Measurements from ENCODE around the gene RPS15. TPM values are rescaled to one million over a fixed set of nuclear protein-coding genes. Genes with fewer than 3 reads are reported as not detected.

RPS15 gene
- total and polyA plus RNA-seq, 2 of the 13 experiments (the other 11 are each of a cell fraction or from before 2014, with no cell fraction given) = 695 to 1,411 TPM

- TF ChIP-seq MEF2D (CRISPR knock-in tag; IDR thresholded peaks at IDR 0.05) = no peak
- no peak for TF ChIP-seq TRIM22 (IDR thresholded peaks at IDR 0.05)
- TF ChIP-seq HNRNPH1 (optimal IDR thresholded peaks at IDR 0.05; ENCODE audit: low read depth, low read length) = no peak
- no peak for TF ChIP-seq SNAPC5 (CRISPR knock-in tag; IDR thresholded peaks at IDR 0.05; ENCODE audit: borderline replicate concordance)
- TF ChIP-seq ZNF546 (CRISPR knock-in tag; conservative IDR thresholded peaks at IDR 0.05) = peak; percentile 81
- no peak for TF ChIP-seq RFXANK (CRISPR knock-in tag; IDR thresholded peaks at IDR 0.05)
- no peak for TF ChIP-seq ZUFSP (CRISPR knock-in tag; IDR thresholded peaks at IDR 0.05; ENCODE audit: borderline replicate concordance)
- no peak for TF ChIP-seq ZFP82 (CRISPR knock-in tag; IDR thresholded peaks at IDR 0.05; ENCODE audit: borderline replicate concordance)
- peak; percentile 62; the same call in 1 of the 2 replicates for TF ChIP-seq ZNF574 (CRISPR knock-in tag; IDR thresholded peaks at IDR 0.05)
- peak; percentile 53 for TF ChIP-seq ZNF883 (CRISPR knock-in tag; IDR thresholded peaks at IDR 0.05; ENCODE audit: not compliant biosample characterization)
- TF ChIP-seq HDAC6 (IDR thresholded peaks at IDR 0.05; ENCODE audit: low read depth, low read length) = no peak
- TF ChIP-seq TCF7L2 (IDR thresholded peaks at IDR 0.05; ENCODE audit: low read depth, low read length) = no peak
- TF ChIP-seq HNF4G (IDR thresholded peaks at IDR 0.05; ENCODE audit: borderline replicate concordance, low read depth, low read length) = peak; percentile 29; the same call in 1 of the 2 replicates
- no peak for TF ChIP-seq HNF4G (CRISPR knock-in tag; IDR thresholded peaks at IDR 0.05; ENCODE audit: borderline replicate concordance, low read depth)
- no peak for TF ChIP-seq GLI4 (CRISPR knock-in tag; IDR thresholded peaks at IDR 0.05; ENCODE audit: borderline replicate concordance)
- TF ChIP-seq ZFY (CRISPR knock-in tag; IDR thresholded peaks at IDR 0.05) = peak; percentile 80
- no peak for TF ChIP-seq ZFP36L2 (CRISPR knock-in tag; IDR thresholded peaks at IDR 0.05)
- TF ChIP-seq KLF6 (CRISPR knock-in tag; IDR thresholded peaks at IDR 0.05) = no peak
- TF ChIP-seq MTF1 (CRISPR knock-in tag; IDR thresholded peaks at IDR 0.05) = no peak
- no peak for TF ChIP-seq GLMP (CRISPR knock-in tag; IDR thresholded peaks at IDR 0.05; ENCODE audit: borderline replicate concordance)
- no peak for TF ChIP-seq FOXJ3 (CRISPR knock-in tag; IDR thresholded peaks at IDR 0.05; ENCODE audit: borderline replicate concordance)
These were observed 36.9 kb upstream of the RPS15 start, which contains the start of gene GAMT (continued) for GRCh38 chr19:1401138-1401888.
